Endothelial cell (in vitro differentiated cells): ENCODE results near the gene SRRM3. TPM values are rescaled to one million over a fixed set of nuclear protein-coding genes. Genes with fewer than 3 reads are reported as not detected.
A peak's percentile ranks its signal among the peaks of the same experiment; 100 is the strongest.
"Not testable (repeated sequence)": the region's sequence is repeated elsewhere in the genome, so short reads cannot be mapped to it uniquely, and the experiment has no call there.

Source experiments
- DNase-seq: peaks from one replicate; pipeline ENCODE4 v3.0.0; 2021; ENCODE audit warnings: low spot score
- H3K27ac Mint-ChIP-seq: one replicate; pipeline ENCODE4 v1.8.0; 2021; ENCODE audit warnings: mixed read lengths, inconsistent platforms; ENCODE audit not compliant: unreplicated experiment
- H3K27me3 Mint-ChIP-seq: one replicate; pipeline ENCODE4 v1.8.0; 2021; ENCODE audit warnings: mild to moderate bottlenecking, moderate library complexity, mixed read lengths, inconsistent platforms; ENCODE audit not compliant: unreplicated experiment
- H3K36me3 Mint-ChIP-seq: one replicate; pipeline ENCODE4 v1.8.0; 2021; ENCODE audit warnings: mild to moderate bottlenecking, low read depth, mixed read lengths, inconsistent platforms; ENCODE audit not compliant: unreplicated experiment
- H3K4me1 Mint-ChIP-seq: one replicate; pipeline ENCODE4 v1.8.0; 2021; ENCODE audit warnings: mild to moderate bottlenecking, mixed read lengths, inconsistent platforms; ENCODE audit not compliant: unreplicated experiment
- H3K4me3 Mint-ChIP-seq: one replicate; pipeline ENCODE4 v1.8.0; 2021; ENCODE audit warnings: mild to moderate bottlenecking, mixed read lengths, inconsistent platforms; ENCODE audit not compliant: unreplicated experiment
- H3K9me3 Mint-ChIP-seq: one replicate; pipeline ENCODE4 v1.8.0; 2021; ENCODE audit warnings: mixed read lengths, inconsistent platforms; ENCODE audit not compliant: unreplicated experiment
- total RNA-seq: library from RNA; stranded (reverse); fragmentation: NEBNext Ultra II Directional; extraction: Animal tissue kit (Norgen Biotek cat#: 25700); gene quantifications from one replicate; pipeline ENCODE4 v1.2.1, GENCODE V29; 2021; ENCODE audit not compliant: unreplicated experiment
- TF ChIP-seq, protein P1 (sequence below): fragments of 200-600 bp; sonication (generic); IDR thresholded peaks from one replicate; pipeline ENCODE4 v1.5.0; 2021; ENCODE audit warnings: antibody characterized with exemption; ENCODE audit not compliant: unreplicated experiment

The SRRM3 gene
- total RNA-seq, 1 donor from 2014 or later = 27.1 TPM

DNA sequence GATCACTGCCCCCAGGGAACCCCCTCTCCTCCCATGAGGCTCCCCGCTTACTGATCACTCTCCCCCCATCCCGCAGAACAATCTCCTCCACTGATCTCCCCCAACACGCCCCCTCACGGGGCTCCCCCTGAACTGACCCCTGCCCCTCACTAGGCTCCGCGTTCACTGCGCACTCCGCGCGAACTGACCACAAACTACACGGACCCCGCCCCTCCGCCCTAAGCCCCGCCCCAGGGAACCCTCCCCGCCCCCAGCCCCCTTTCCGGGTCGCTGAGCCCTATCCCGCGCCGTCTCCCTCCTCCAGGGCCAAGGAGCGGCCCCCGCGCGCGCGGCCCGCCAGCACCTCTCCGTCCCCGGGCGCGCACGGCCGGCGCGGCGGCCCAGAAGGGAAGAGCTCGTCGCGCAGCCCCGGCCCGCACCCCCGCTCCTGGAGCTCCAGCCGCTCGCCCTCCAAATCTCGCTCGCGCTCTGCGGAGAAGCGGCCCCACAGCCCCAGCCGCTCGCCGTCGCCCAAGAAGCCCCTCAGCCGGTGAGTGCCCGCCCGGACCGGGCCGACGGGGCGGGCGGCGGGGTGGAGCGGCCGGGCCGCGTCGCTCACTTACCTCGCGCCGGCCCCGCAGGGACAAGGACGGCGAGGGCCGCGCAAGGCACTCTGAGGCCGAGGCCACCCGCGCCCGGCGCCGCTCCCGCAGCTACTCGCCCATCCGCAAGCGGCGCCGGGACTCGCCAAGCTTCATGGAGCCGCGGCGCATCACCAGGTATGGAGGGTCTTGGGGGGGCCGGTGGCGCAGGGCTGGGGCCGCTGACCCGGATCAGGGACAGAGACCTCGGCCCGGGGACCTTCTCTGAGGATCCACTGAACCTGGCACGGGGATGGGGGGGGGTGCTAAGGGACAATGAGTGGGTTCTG lies 80.9 kb downstream of the SRRM3 start:
- Mint-ChIP-seq H3K27ac (no peak overlapping the region), H3K9me3 (no peaks in the 10 kb centered on the region), H3K4me1 (peaks cover 18% of the 10 kb centered on the region), H3K27me3 (peaks cover 31% of the 10 kb centered on the region), H3K36me3 (peaks cover 18% of the 10 kb centered on the region), H3K4me3 (peak overlapping the region; percentile 92)
- peak; percentile 55 for DNase-seq
- TF ChIP-seq, protein P1, sequence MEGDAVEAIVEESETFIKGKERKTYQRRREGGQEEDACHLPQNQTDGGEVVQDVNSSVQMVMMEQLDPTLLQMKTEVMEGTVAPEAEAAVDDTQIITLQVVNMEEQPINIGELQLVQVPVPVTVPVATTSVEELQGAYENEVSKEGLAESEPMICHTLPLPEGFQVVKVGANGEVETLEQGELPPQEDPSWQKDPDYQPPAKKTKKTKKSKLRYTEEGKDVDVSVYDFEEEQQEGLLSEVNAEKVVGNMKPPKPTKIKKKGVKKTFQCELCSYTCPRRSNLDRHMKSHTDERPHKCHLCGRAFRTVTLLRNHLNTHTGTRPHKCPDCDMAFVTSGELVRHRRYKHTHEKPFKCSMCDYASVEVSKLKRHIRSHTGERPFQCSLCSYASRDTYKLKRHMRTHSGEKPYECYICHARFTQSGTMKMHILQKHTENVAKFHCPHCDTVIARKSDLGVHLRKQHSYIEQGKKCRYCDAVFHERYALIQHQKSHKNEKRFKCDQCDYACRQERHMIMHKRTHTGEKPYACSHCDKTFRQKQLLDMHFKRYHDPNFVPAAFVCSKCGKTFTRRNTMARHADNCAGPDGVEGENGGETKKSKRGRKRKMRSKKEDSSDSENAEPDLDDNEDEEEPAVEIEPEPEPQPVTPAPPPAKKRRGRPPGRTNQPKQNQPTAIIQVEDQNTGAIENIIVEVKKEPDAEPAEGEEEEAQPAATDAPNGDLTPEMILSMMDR = no peak

DNA sequence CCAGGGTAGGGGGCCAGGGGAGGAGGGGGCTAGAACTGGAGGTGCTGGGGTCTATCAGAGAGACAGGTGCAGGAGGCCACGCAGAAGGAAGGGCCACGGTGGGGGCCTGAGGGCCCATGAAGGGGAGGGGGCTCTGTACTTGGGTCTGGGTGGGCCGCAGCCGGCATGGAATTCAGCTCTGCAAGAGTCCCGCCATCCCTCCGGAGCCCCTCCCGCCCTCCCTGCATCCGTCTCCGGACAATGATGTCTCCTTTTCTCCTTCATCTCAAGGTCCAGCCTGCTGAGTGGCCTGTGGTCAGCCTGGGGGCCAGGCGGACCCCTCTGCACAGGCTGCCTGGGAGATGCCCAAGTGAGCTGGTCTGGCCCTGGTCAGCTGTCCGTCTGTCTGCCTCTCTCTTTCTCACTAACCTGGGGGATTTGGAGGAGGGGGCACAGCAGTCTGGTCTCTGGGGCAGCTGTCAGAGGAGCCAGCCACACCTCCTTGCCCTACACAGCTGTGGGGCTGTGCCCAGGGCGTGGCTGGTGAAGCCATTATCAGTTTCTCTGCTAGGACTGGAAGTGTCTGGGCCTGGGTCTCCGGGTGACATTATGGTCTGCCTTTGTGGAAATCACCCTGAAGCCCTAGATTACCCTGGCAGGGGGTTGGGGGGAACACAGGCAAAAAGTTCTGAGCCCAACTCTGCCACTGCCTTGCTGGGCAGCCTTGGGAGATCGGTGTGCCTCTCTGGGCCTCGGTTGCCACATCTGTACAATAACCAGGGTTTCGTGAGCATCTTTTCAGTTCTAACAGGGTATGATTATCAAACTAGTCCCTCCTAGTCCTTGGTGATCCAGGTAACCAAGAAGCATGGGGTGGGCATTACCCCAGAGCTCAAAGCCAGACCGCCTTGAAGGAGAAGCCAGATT lies 81.8 kb downstream of the SRRM3 start:
- H3K4me1 Mint-ChIP-seq = peaks cover 18% of the 10 kb centered on the region
- peak overlapping the region; percentile 53 for H3K27ac Mint-ChIP-seq

DNA sequence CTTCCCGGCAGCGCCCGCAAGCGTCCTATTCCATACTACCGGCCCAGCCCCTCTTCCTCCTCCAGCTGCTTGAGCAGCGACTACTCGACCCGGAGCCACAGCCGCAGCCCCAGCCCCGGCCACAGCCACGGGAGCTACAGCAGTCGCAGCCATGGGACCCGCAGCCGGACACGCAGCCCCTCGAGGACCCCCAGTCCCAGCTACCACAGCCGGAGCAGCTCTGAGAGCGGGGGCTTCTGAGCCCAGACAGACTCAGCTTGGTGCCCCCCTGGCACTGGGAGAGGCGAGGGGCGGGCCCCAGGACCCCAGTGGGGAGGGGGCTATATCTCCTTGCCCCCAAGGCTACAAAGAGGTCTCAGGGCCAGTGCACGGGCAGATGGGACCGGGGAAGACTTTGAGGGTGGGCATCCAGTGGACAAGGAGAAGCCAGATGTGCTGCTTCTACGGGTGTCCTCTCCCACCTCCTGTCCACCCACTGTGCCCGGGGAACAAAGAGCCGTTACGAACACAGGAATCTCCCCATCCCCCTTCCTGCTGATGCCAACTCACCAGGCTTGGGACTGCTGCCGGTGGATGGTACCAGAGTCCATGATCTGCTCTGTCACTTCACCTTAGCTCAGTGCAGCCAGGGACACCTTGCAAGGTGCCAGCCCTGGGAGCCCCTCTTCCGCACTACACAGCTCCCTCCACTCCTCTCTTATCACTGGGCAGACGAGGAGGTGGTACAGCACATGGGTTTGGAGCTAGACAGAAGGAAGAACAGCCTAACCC lies 84.1 kb downstream of the SRRM3 start:
- TF ChIP-seq, protein P1 = no peak
- Mint-ChIP-seq H3K9me3 (no peaks in the 10 kb centered on the region), H3K27me3 (peaks cover 28% of the 10 kb centered on the region), H3K4me3 (no peak overlapping the region), H3K4me1 (peaks cover 26% of the 10 kb centered on the region), H3K27ac (no peak overlapping the region), H3K36me3 (peaks cover 12% of the 10 kb centered on the region)
- DNase-seq = no peak

More for the DNA sequence above, 81.8 kb downstream of the SRRM3 start:
- Mint-ChIP-seq H3K4me3 (peak overlapping the region; percentile 86), H3K9me3 (no peaks in the 10 kb centered on the region), H3K27me3 (peaks cover 31% of the 10 kb centered on the region), H3K36me3 (peaks cover 18% of the 10 kb centered on the region)
- TF ChIP-seq, protein P1 = no peak
- DNase-seq = no peak

DNA sequence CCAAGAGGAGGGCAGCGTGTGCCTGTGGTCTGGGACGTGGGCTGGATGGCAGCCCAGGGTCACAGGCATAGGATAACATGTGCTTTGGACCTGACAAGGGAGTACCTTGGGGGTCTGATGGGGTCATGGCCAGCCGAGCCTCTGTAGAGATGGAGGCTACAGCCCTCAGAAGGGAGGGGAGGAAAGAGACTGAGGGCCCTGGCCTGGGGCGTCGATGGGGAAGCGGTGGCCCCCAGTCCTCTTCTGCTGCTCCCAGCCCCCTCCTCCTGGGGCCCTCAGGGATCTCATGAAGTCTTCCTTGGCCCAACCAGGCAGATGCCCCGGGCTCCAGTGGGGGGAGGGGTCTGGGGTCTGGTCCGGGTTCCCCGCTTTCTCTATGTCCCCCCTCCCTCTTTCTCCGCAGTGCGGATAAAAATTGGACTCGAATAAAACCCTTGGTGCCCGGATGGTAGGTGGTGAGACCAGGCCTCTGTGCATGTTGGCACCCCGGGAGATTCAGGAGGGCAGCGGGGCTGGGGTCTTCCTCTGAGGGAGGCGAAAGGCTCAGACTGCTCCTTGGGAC lies 85.2 kb downstream of the SRRM3 start:
- H3K27ac Mint-ChIP-seq = no peak overlapping the region
- peaks cover 29% of the 10 kb centered on the region for H3K4me1 Mint-ChIP-seq
- no peak for DNase-seq
- TF ChIP-seq, protein P1 = no peak
- peaks cover 11% of the 10 kb centered on the region for H3K36me3 Mint-ChIP-seq
- no peak overlapping the region for H3K4me3 Mint-ChIP-seq
- no peaks in the 10 kb centered on the region for H3K9me3 Mint-ChIP-seq
- H3K27me3 Mint-ChIP-seq = peaks cover 24% of the 10 kb centered on the region

DNA sequence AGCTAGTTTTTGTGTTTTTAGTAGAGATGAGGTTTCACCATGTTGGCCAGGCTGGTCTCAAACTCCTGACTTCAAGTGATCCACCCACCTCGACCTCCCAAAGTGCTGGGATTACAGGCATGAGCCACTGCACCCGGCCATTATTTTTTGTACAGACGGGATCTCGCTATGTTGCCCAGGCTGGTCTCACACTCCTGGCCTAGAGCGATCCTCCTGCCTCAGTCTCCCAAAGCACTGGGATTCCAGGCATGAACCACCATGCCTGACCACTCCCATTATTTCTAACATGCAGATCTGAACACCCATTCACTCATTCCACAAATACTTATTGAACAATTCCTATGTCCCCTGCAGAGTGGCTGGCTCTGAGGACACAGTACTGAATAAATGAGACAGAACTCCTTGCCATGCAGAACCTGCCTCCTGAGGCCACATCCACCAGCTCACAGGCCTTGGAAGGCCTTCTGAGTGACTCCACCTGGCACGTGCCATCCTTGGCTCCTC lies 89.2 kb downstream of the SRRM3 start:
- peak overlapping the region; percentile 62 for H3K4me3 Mint-ChIP-seq
- not testable (repeated sequence) for H3K36me3 Mint-ChIP-seq, DNase-seq, H3K9me3 Mint-ChIP-seq
- H3K27me3 Mint-ChIP-seq = peaks cover 14% of the 10 kb centered on the region
- H3K27ac Mint-ChIP-seq = peak overlapping the region; percentile 96
- H3K4me1 Mint-ChIP-seq = peaks cover 40% of the 10 kb centered on the region
